ENCODE results near the gene MARCHF6.
"Not testable (repeated sequence)": the region's sequence is repeated elsewhere in the genome, so short reads cannot be mapped to it uniquely, and the experiment has no call there.

MARCHF6 gene

DNA sequence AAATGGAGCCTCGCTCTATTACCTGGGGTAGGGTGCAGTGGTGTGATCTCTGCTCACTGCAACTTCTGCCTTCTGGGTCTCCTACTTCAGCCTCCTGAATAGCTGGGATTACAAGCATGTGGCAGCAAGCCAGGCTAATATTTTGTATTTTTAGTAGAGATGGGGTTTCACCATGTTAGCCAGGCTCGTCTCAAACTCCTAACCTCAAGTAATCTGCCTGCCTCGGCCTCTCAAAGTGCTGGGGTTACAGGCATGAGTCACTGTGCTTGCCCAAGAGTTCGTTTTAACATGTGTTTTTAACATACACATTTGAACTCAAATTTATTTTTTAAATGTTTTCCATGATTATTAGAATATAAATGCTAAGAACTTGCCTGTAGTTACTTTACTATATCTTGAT, 34.2 kb downstream of the MARCHF6 start:
- no peak for DNase-seq

DNA sequence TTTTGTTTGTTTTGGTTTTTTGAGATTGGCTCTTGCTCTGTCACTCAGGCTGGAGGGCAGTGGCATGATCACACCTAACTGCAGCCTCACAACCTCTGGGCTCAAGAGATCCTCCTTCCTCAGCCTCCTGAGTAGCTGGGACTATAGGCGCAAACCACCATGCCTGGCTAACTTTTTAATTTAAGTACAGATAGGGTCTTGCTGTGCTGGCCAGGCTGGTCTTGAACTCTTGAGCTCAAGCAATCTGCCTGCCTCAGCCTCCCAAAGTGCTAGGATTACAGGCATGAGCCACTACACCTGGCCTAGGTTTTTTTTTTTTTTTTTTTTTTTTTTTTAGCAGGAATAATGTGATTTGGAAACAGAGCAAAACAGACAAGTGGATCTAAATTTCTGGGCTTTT, 37.6 kb downstream of the MARCHF6 start:
- DNase-seq = no peak

DNA sequence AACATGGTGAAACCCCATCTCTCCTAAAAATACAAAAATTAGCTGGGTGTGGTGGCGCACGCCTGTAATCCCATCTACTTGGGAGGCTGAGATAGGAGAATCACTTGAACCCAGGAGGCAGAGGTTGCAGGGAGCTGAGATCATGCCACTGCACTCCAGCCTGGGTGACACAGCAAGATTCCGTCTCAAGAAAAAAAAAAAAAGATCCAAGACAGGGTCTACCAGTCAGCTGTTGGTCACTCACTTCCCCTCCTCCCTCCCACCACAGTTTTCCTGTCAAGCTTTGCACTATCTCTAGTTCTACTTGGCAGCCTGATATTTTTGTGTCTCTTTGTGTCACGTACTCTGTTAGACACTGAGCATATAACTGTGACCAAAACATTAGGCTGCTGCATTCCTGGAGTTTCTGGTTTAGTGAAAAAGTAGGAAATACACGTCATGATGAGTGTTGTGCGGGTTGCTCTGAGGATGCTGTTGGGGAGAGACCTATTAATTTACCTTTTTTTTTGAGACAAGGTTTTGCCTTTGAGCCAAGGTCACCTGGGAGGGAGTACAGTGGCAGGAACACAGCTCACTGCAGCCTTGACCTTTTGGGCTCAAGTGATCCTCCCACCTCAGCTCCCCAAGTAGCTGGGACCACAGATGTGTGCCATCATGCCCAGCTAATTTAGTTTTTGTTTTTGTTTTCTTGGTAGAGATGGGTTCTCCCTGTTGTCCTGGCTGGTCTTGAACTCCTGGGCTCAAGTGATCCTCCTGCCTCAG, 39.3 kb downstream of the MARCHF6 start:
- DNase-seq = not testable (repeated sequence)

DNA sequence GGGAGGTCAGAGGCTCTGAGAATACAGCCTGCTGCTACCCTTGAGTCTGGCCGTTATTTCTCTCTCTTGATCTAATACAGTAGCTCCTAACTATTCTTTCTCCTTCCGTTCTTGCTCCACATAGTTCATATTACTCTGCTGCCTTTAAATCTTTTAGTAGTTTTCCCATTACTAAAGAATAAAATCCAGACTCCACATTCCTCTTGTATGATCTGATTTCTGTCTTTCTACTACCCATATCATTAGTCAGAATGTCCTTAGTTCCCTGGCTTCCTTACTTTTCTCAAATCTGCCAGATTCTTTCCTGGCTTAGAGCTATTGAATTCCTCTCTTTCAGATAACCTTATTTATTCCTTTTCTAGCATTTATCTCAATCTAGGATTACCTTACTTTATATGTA, 40.0 kb downstream of the MARCHF6 start:
- DNase-seq = no peak

DNA sequence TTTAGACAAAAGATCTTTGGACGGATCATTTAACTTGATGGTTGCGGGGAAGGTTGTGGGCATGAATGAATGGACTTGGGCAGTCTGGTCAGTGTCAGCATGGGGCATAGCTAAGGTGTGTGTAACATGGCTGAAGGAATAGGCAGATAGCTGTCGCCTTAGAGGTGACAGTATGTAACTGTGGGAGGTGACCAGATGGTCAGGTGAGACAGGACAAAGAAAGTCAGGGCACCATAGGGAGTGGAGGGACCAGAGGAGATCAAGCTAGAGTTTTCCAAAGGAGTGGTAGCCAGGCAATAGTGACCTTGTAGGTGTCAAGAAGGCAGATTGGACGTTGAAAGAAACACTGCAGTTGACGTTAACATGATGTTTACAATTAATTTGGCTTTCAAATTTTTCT, 43.1 kb downstream of the MARCHF6 start:
- no peak for DNase-seq

DNA sequence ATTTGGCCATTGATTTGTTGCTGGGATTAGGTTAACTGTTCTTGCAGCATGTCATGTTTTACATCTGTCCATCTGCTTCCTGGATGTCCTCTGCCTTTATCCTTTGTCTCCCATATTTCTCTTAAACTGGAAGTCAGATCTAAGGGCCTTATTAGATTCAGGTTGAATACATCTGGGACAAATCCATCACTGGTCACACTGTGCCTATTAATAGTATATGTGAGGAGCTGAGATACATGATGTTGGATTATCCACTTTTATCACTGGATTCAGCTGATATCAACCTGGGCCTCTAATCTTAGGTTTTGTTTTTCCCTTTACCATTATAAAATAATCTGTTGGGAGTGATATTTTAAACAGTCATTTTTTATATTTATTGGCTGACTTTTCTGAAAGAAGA, 46.3 kb downstream of the MARCHF6 start:
- no peak for DNase-seq

DNA sequence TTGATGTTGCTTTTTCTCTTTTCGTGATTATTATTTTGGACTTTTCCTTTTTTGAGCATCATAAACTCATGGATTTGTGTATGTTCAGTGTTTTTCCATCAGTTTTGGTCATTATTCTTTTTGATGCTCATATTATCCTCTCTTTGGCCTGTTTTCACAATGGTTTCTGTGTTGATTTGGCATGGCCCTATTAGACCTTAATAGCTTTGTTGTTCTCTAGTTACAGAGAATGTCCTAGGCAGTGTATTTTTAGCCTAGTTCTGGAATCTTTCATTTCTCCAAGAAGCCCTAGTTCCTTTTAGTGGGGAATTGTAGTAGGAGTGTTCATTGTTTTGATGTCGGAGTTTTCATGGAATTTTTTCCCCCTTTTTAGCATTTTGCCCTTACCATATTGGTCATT, 46.9 kb downstream of the MARCHF6 start:
- DNase-seq = no peak

DNA sequence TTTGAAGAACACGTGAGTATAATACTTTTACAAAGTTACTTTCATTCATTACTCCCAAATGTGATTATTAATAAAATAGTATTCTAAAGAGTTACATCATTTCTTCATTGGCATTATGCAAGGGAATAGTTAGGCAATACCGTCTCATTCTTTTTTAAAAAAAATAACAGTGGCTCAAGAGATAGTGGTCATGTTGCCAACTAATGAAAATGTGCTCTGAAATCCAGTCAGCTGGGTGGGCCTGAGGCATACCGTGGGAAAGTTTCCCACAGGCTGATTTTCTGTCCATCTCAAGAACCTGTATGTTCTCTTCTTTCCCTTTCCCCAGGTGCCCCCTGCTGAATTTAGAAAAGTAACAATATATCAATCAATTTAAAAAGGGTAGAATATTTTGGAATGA, 47.3 kb downstream of the MARCHF6 start:
- DNase-seq = no peak

DNA sequence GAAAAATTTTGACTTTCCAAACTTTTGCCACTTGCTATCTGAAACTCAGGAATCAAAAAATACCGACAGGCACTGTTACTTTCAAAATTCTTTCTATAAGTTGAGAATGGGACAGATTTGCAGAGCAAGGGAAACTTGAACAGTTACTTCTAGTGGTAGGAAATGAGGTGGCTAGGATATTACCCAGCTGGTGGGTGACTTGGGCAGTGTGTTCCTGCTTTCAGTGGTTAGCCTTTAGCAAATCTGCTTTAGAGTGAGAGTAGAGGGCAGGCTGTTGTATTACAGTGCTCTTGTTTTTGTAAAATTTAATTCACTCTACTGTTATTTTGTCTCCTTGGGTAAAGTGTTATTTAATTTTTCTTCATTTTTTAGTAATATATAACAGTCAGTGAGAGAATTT, 48.0 kb downstream of the MARCHF6 start:
- DNase-seq = no peak
